Kidney (tissue), 14 donors: ENCODE data around the gene SLCO3A1. TPM values are rescaled to one million over a fixed set of nuclear protein-coding genes. Genes with fewer than 3 reads are reported as not detected.

Source experiments
- DNase-seq, 5 donors: peaks; one replicate each; pipeline ENCODE4 v3.0.0-alpha.2; 2013 to 2020
- FAIRE-seq: peaks from 2 replicates; lab custom pipeline; 2012; peaks lifted over from hg19 to GRCh38; lab: Jason Lieb, UNC
- H3K27ac ChIP-seq, 2 donors: one replicate each; pipeline ENCODE4 v1.7.0; 2013; ENCODE audit warnings: low read depth in 2 of 2, low read length in 2 of 2, inconsistent platforms in 1 of 2
- H3K27me3 ChIP-seq: one replicate; pipeline ENCODE4 v1.7.1; 2013; ENCODE audit warnings: low read length, inconsistent platforms; ENCODE audit not compliant: control insufficient read depth, insufficient read depth
- H3K36me3 ChIP-seq, 3 donors: one replicate each; pipeline versions ENCODE4 v1.7.0 to v1.7.1; 2013; ENCODE audit warnings: low read length in 3 of 3, control low read depth in 1 of 3, inconsistent platforms in 1 of 3; ENCODE audit not compliant: insufficient read depth in 3 of 3, control insufficient read depth in 2 of 3
- H3K4me1 ChIP-seq, 3 donors: one replicate each; pipeline versions ENCODE4 v1.7.0 to v1.7.1; 2013; ENCODE audit warnings: low read length in 3 of 3, inconsistent platforms in 1 of 3, low read depth in 1 of 3; ENCODE audit not compliant: control insufficient read depth in 2 of 3, insufficient read depth in 2 of 3
- H3K4me3 ChIP-seq, 3 donors: one replicate each; pipeline versions ENCODE4 v1.7.0 to v1.8.1; 2013; ENCODE audit warnings: low read length in 3 of 3, control low read depth in 1 of 3, inconsistent platforms in 1 of 3
- H3K9ac ChIP-seq, 3 donors: one replicate each; pipeline versions ENCODE4 v1.7.0 to v1.7.1; 2013; ENCODE audit warnings: low read length in 3 of 3, control low read depth in 1 of 3, inconsistent platforms in 1 of 3
- H3K9me3 ChIP-seq, 3 donors: one replicate each; pipeline versions ENCODE4 v1.7.0 to v1.7.1; 2013; ENCODE audit warnings: low read length in 3 of 3, control low read depth in 1 of 3, inconsistent platforms in 1 of 3; ENCODE audit not compliant: control insufficient read depth in 2 of 3, insufficient read depth in 1 of 3
- CTCF ChIP-seq: IDR thresholded peaks from 3 replicates; pipeline ENCODE4 v1.5.1; 2012; ENCODE audit warnings: mild to moderate bottlenecking, moderate library complexity, borderline replicate concordance; ENCODE audit not compliant: insufficient read depth; ENCODE audit errors: extremely low read depth
- intact Hi-C: fragments of 100-400 bp; cut with DNase I; formaldehyde crosslinking; loops from one replicate; pipeline ENCODE4 v1.11.1; 2022
- polyA plus RNA-seq: library from polyadenylated mRNA; stranded (reverse); fragments of 350-450 nt; fragmentation: Illumina TruSeq; extraction: RNeasy Lipid Tissue Mini Kit (QIAGEN cat#74804); gene quantifications from one replicate; pipeline ENCODE4 v1.2.3, GENCODE V29; 2014; ENCODE audit warnings: low read depth, low replicate concordance; ENCODE audit not compliant: insufficient read depth
- total RNA-seq: library from RNA; stranded (reverse); fragmentation: NEBNext Ultra II Directional; extraction: Animal tissue kit (Norgen Biotek cat#: 25700); gene quantifications from one replicate; pipeline ENCODE4 v1.2.1, GENCODE V29; 2021
- donor health status: control.
- donor health status: control.
- donor health status: control.
- donor health status: control.
- donor health status: control.
- donor health status: DM: yes; HTN: yes; CAD: no.
- donor health status: Normal renal cell carcinoma (clear cell type).

The SLCO3A1 gene
- total and polyA plus RNA-seq, 2 donors from 2014 or later = 12.8 to 59.4 TPM

- Histone ChIP-seq H3K27ac (no peak overlapping the region), H3K9ac (no peak overlapping the region), H3K27me3 (no peaks in the 10 kb centered on the region), H3K4me3 (no peak overlapping the region), H3K36me3 (no peaks in the 10 kb centered on the region), H3K4me1 (peaks cover 0 to 2% (median 0%) of the 10 kb centered on the region in 3 donors), H3K9me3 (no peaks in the 10 kb centered on the region)
- FAIRE-seq (no peak), DNase-seq (no peak)
- TF ChIP-seq CTCF = no peak
- intact Hi-C loops = no loop called here
Observed at GRCh38 chr15:92118162-92118935, 264.8 kb downstream of the SLCO3A1 start.

- TF ChIP-seq CTCF = no peak
- no peaks in the 10 kb centered on the region for H3K9me3 ChIP-seq
- no peaks in the 10 kb centered on the region for H3K27me3 ChIP-seq
- H3K9ac ChIP-seq = no peak overlapping the region
- no peak overlapping the region for H3K27ac ChIP-seq
- no peak overlapping the region for H3K4me3 ChIP-seq
- FAIRE-seq (no peak), DNase-seq (no peak)
- H3K4me1 ChIP-seq = peaks cover 0 to 2% (median 0%) of the 10 kb centered on the region in 3 donors
- no peaks in the 10 kb centered on the region for H3K36me3 ChIP-seq
- intact Hi-C loops = no loop called here
Observed at GRCh38 chr15:92118936-92119325, 265.4 kb downstream of the SLCO3A1 start.

GRCh38 chr15:92120094-92120795 is 266.7 kb downstream of the SLCO3A1 start:
- H3K27me3 ChIP-seq = no peaks in the 10 kb centered on the region
- FAIRE-seq (no peak), DNase-seq (no peak)
- H3K9ac ChIP-seq = no peak overlapping the region
- H3K4me3 ChIP-seq = no peak overlapping the region
- no peaks in the 10 kb centered on the region for H3K9me3 ChIP-seq
- H3K4me1 ChIP-seq = peaks cover 0 to 2% (median 0%) of the 10 kb centered on the region in 3 donors
- H3K36me3 ChIP-seq = no peaks in the 10 kb centered on the region
- no peak for TF ChIP-seq CTCF
- H3K27ac ChIP-seq = no peak overlapping the region
- intact Hi-C loops = no loop called here
